Adrenal gland (tissue), 5 donors: ENCODE results near the gene SELENBP1.

Experiments used
- CTCF ChIP-seq, 6 experiments: fragments of 450-650 bp in 4 of 6; fragments of 200-600 bp in 2 of 6; sonication (generic) in 1 of 6; IDR thresholded peaks; 1 replicate in 5 of 6; 2 replicates in 1 of 6; pipeline versions ENCODE4 v1.5.1 to v1.8.0; 2016 to 2021; ENCODE audit warnings: antibody characterized with exemption in 6 of 6, mild to moderate bottlenecking in 2 of 6, moderate library complexity in 1 of 6
- POLR2A ChIP-seq, 2 donors: fragments of 450-650 bp; IDR thresholded peaks; one replicate each; pipeline ENCODE4 v1.6.1; 2017; ENCODE audit warnings: antibody characterized with exemption in 2 of 2, mild to moderate bottlenecking in 2 of 2, moderate library complexity in 1 of 2
- donor health status: DM: no; HTN: no; CAD: no.

DNA sequence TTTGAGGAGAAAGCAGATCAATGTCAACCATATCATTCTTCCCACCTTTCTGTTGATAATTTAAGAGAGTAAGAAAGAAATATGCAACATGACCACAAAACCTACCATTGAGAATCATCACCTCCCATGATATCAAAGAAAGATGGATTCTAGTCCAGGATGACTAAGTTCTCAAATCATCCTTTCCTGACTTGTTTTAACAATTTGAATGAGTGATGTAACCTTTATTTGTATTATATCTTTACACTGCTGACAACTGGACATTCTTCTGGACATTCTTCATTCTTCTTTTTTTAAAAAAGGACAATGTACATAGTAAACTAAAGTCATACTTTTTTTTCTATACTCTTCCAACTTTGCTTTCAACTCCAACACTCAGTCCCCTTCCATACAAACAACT lies 36.4 kb upstream of the SELENBP1 start:
- no peak for TF ChIP-seq CTCF (IDR thresholded peaks at IDR 0.05)
- no peak for TF ChIP-seq POLR2A (IDR thresholded peaks at IDR 0.05)
